Fibroblast of lung (primary cell): ENCODE data around the gene KAT7. TPM values are rescaled to one million over a fixed set of nuclear protein-coding genes. Genes with fewer than 3 reads are reported as not detected.
A peak's percentile ranks its signal among the peaks of the same experiment; 100 is the strongest.

Experiments
- DNase-seq, 2 donors: peaks; one replicate each; pipeline versions ENCODE4 v3.0.0 to v3.0.0-alpha.2; 2010; ENCODE audit warnings: low read depth in 2 of 2
- H2AFZ ChIP-seq: 2 replicates; pipeline ENCODE4 v1.5.1; 2012; ENCODE audit warnings: low read length, control low read depth, inconsistent platforms
- H3K27ac ChIP-seq: 2 replicates; pipeline ENCODE4 v1.5.1; 2011; ENCODE audit warnings: low read length, control low read depth; ENCODE audit not compliant: insufficient read depth
- H3K27me3 ChIP-seq: 2 replicates; pipeline ENCODE4 v1.5.1; 2011; ENCODE audit warnings: mild to moderate bottlenecking, low read length; ENCODE audit not compliant: control insufficient read depth, insufficient read depth
- H3K36me3 ChIP-seq: 2 replicates; pipeline ENCODE4 v1.5.1; 2011; ENCODE audit warnings: low read length; ENCODE audit not compliant: control insufficient read depth, insufficient read depth
- H3K4me1 ChIP-seq: 2 replicates; pipeline ENCODE4 v1.5.1; 2011; ENCODE audit warnings: low read length; ENCODE audit not compliant: control insufficient read depth, insufficient read depth; ENCODE audit errors: extremely low read depth
- H3K4me2 ChIP-seq: 2 replicates; pipeline ENCODE4 v1.5.1; 2011; ENCODE audit warnings: low read length, control low read depth; ENCODE audit not compliant: insufficient read depth; ENCODE audit errors: extremely low read depth
- H3K4me3 ChIP-seq, 4 experiments: fragments of 200-600 bp in 1 of 4; sonication (generic) in 1 of 4; replicated peaks in 1 of 4; 2 replicates each; pipeline ENCODE4 v1.5.1; 2011 to 2016; ENCODE audit warnings: low read length in 4 of 4, low read depth in 3 of 4, mild to moderate bottlenecking in 3 of 4, control low read depth in 2 of 4, inconsistent platforms in 1 of 4, mixed read lengths in 1 of 4; ENCODE audit not compliant: insufficient read depth in 1 of 4; ENCODE audit errors: control extremely low read depth in 1 of 4
- H3K79me2 ChIP-seq: 2 replicates; pipeline ENCODE4 v1.5.1; 2012; ENCODE audit warnings: mild to moderate bottlenecking, low read length, inconsistent platforms; ENCODE audit not compliant: control insufficient read depth, insufficient read depth
- H3K9ac ChIP-seq: 2 replicates; pipeline ENCODE4 v1.5.1; 2011; ENCODE audit warnings: mild to moderate bottlenecking, low read length, control low read depth; ENCODE audit not compliant: insufficient read depth
- H3K9me3 ChIP-seq: 2 replicates; pipeline ENCODE4 v1.5.1; 2012; ENCODE audit warnings: low read depth, low read length; ENCODE audit not compliant: control insufficient read depth, insufficient read depth
- H4K20me1 ChIP-seq: 2 replicates; pipeline ENCODE4 v1.5.1; 2011; ENCODE audit warnings: low read length; ENCODE audit not compliant: control insufficient read depth, insufficient read depth; ENCODE audit errors: extremely low read depth
- CTCF ChIP-seq, 2 donors: IDR thresholded peaks in 1 of 2; conservative IDR thresholded peaks in 1 of 2; 1 replicate in 1 of 2; 2 replicates in 1 of 2; pipeline ENCODE4 v1.5.1; 2011 to 2012; ENCODE audit warnings: low read length in 2 of 2, control low read depth in 1 of 2, inconsistent platforms in 1 of 2, low read depth in 1 of 2, mild to moderate bottlenecking in 1 of 2
- EZH2 ChIP-seq: IDR thresholded peaks from 2 replicates; pipeline ENCODE4 v1.5.1; 2012; ENCODE audit warnings: low read length, control low read depth, mild to moderate bottlenecking; ENCODE audit errors: missing control alignments
- polyA plus RNA-seq, 2 donors: library from polyadenylated mRNA; depleted of rRNA in 1 of 2; stranded (reverse) in 1 of 2; unstranded in 1 of 2; fragments of >200 nt; gene quantifications; 2 replicates each; pipeline ENCODE4 v1.2.1, GENCODE V29; 2011 to 2012; ENCODE audit warnings: missing spikeins in 1 of 2
- total RNA-seq: library from RNA; depleted of rRNA; stranded (reverse); fragments of >200 nt; gene quantifications from 2 replicates; pipeline ENCODE4 v1.2.1, GENCODE V29; 2014

Gene KAT7
- total and polyA plus RNA-seq, 2 donors (not counting 1 experiment from before 2014, with no cell fraction given) = 25.6 to 35.5 TPM

DNA sequence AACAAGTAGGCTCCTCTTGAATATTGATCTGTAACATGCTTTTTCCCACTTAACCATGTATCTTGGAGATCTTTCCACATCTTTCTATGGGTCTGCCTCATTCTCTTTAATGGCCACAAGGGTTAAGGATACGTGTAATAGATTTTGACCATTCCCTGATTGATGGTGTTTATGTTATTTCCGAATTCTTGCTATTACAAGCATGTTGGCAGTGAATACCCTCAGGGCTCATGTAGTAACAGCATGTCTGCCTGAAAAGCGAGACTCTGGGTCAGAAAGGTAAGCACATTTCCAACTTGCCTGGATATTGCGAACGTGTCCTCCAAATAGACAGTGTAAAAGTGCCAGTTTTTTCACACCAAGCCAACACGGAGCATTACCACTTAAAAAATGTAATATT, 54.4 kb downstream of the KAT7 start:
- DNase-seq = no peak
- no peaks in the 10 kb centered on the region for H3K9me3 ChIP-seq
- no peak overlapping the region for H3K4me3 ChIP-seq
- H3K4me1 ChIP-seq = no peaks in the 10 kb centered on the region
- H3K27me3 ChIP-seq = no peaks in the 10 kb centered on the region
- no peaks in the 10 kb centered on the region for H3K36me3 ChIP-seq
- H3K79me2 ChIP-seq = no peaks in the 10 kb centered on the region
- H4K20me1 ChIP-seq = no peaks in the 10 kb centered on the region
- TF ChIP-seq CTCF (conservative IDR thresholded peaks at IDR 0.05 in 1 of 2, IDR thresholded peaks at IDR 0.05 in 1 of 2; ENCODE audit: low read depth in 1 of 2, low read length in 2 of 2) = no peak
- TF ChIP-seq EZH2 = no peak
- H2AFZ ChIP-seq = no peak overlapping the region
- no peak overlapping the region for H3K4me2 ChIP-seq
- no peak overlapping the region for H3K9ac ChIP-seq
- no peak overlapping the region for H3K27ac ChIP-seq

DNA sequence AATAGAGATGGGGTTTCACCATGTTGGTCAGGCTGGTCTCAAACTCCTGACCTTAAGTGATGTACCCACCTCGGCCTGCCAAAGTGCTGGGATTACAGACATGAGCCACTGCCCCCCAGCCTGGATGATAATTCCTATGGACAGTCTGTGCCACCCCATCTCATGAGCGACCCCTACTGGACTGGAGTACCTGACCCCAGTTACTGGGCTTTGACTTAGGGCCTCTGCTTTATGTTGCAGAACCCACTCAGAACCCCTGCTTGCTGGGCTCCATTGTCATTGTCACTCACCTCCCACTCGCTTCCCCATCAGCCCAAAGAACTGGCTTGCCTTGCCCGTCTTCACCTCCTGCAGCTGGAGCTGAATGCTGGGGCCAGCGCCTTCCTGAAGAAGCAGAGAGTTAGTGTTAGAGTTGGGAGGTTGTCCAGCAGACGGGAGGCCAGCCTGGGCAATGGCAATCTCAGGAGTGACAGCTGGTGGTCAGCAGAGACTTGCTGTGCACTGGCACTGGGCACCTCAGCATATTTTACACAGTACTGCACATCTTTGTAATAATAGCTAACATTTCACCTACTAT, 55.4 kb downstream of the KAT7 start:
- no peak overlapping the region for H3K9ac ChIP-seq
- no peak overlapping the region for H3K27ac ChIP-seq
- no peak for DNase-seq
- H3K79me2 ChIP-seq = no peaks in the 10 kb centered on the region
- no peaks in the 10 kb centered on the region for H3K36me3 ChIP-seq
- no peaks in the 10 kb centered on the region for H3K9me3 ChIP-seq
- H3K4me1 ChIP-seq = no peaks in the 10 kb centered on the region
- TF ChIP-seq EZH2 (no peak), CTCF (conservative IDR thresholded peaks at IDR 0.05 in 1 of 2, IDR thresholded peaks at IDR 0.05 in 1 of 2; ENCODE audit: low read depth in 1 of 2, low read length in 2 of 2) (peak; percentile 24 to 35)
- no peak overlapping the region for H3K4me2 ChIP-seq
- H4K20me1 ChIP-seq = no peaks in the 10 kb centered on the region
- no peaks in the 10 kb centered on the region for H3K27me3 ChIP-seq
- no peak overlapping the region for H3K4me3 ChIP-seq
- H2AFZ ChIP-seq = no peak overlapping the region

GRCh38 chr17:49845321-49845720, 56.8 kb downstream of the KAT7 start:
- Histone ChIP-seq H3K79me2 (no peaks in the 10 kb centered on the region), H3K27ac (no peak overlapping the region), H2AFZ (no peak overlapping the region), H3K36me3 (no peaks in the 10 kb centered on the region), H3K4me3 (no peak overlapping the region), H3K4me1 (no peaks in the 10 kb centered on the region), H3K27me3 (no peaks in the 10 kb centered on the region), H3K9me3 (no peaks in the 10 kb centered on the region), H3K9ac (no peak overlapping the region), H4K20me1 (no peaks in the 10 kb centered on the region), H3K4me2 (no peak overlapping the region)
- TF ChIP-seq EZH2 (no peak), CTCF (conservative IDR thresholded peaks at IDR 0.05 in 1 of 2, IDR thresholded peaks at IDR 0.05 in 1 of 2; ENCODE audit: low read depth in 1 of 2, low read length in 2 of 2) (no peak)
- DNase-seq = no peak
